IMR-90 (cell line): ENCODE measurements around the gene CD34. TPM values are rescaled to one million over a fixed set of nuclear protein-coding genes. Genes with fewer than 3 reads are reported as not detected.

Experiments
- ATAC-seq: fragments of 200-7000 bp; cut with Tn5 transposase; 2 replicates; pipeline ENCODE4 v1.9.1; 2020; ENCODE audit warnings: low read depth, mild to moderate bottlenecking, moderate library complexity
- BruUV-seq: library from RNA; stranded (reverse); fragments of 400-500 nt; replicated peaks from 2 replicates; lab custom pipeline; 2021; lab: Mats Ljungman, UMichigan
- CTCF ChIA-PET: fragments of 300-600 bp; formaldehyde crosslinking; extraction: SDS; loops from one replicate; lab custom pipeline; 2021; ENCODE audit warnings: antibody characterized with exemption; lab: Yijun Ruan, JAX
- POLR2A ChIA-PET: fragments of 300-600 bp; sonication (Branson Sonifier 250); formaldehyde crosslinking; loops from one replicate; lab custom pipeline; 2022; ENCODE audit warnings: antibody characterized with exemption; ENCODE audit not compliant: unreplicated experiment; lab: Charles Lee
- DNase-seq: peaks from one replicate; pipeline ENCODE4 v3.0.0; 2013
- H2AFZ ChIP-seq: replicated peaks from 2 replicates; pipeline ENCODE3; 2013; ENCODE audit warnings: low read length, mild to moderate bottlenecking; ENCODE audit not compliant: poor library complexity
- H2AK5ac ChIP-seq: 2 replicates; pipeline ENCODE4 v1.6.1; 2013; ENCODE audit warnings: low read depth, low read length, inconsistent platforms
- H2AK9ac ChIP-seq: replicated peaks from 2 replicates; pipeline ENCODE3; 2013; ENCODE audit warnings: mild to moderate bottlenecking, low read depth, low read length, moderate library complexity; ENCODE audit not compliant: poor library complexity
- H2BK120ac ChIP-seq: 2 replicates; pipeline ENCODE4 v1.6.1; 2013; ENCODE audit warnings: low read depth, low read length, inconsistent platforms
- H2BK15ac ChIP-seq: 3 replicates; pipeline ENCODE4 v1.6.1; 2013; ENCODE audit warnings: low read depth, low read length, inconsistent platforms
- H2BK20ac ChIP-seq: 2 replicates; pipeline ENCODE4 v1.6.1; 2013; ENCODE audit warnings: low read depth, mild to moderate bottlenecking, inconsistent platforms, low read length, moderate library complexity
- H2BK5ac ChIP-seq: 2 replicates; pipeline ENCODE4 v1.6.1; 2013; ENCODE audit warnings: mild to moderate bottlenecking, low read depth, low read length, inconsistent platforms; ENCODE audit not compliant: poor library complexity, severe bottlenecking
- H3K14ac ChIP-seq: replicated peaks from 2 replicates; pipeline ENCODE4 v1.6.1; 2013; ENCODE audit warnings: low read depth, low read length, inconsistent platforms
- H3K18ac ChIP-seq: 2 replicates; pipeline ENCODE4 v1.6.1; 2013; ENCODE audit warnings: low read depth, low read length, control low read depth
- H3K23ac ChIP-seq: 2 replicates; pipeline ENCODE4 v1.6.1; 2013; ENCODE audit warnings: low read depth, low read length, inconsistent platforms
- H3K27ac ChIP-seq: 2 replicates; pipeline ENCODE4 v1.5.1; 2013; ENCODE audit warnings: mild to moderate bottlenecking, control low read depth, low read length; ENCODE audit not compliant: insufficient read depth
- H3K27me3 ChIP-seq: 2 replicates; pipeline ENCODE4 v1.6.1; 2013; ENCODE audit warnings: low read length; ENCODE audit not compliant: control insufficient read depth, insufficient read depth
- H3K36me3 ChIP-seq: 2 replicates; pipeline ENCODE4 v1.6.1; 2013; ENCODE audit warnings: low read length, mixed read lengths; ENCODE audit not compliant: control insufficient read depth, insufficient read depth
- H3K4ac ChIP-seq: 2 replicates; pipeline ENCODE4 v1.6.1; 2013; ENCODE audit warnings: low read depth, low read length, inconsistent platforms
- H3K4me1 ChIP-seq: 2 replicates; pipeline ENCODE4 v1.6.1; 2013; ENCODE audit warnings: low read length, mixed read lengths; ENCODE audit not compliant: control insufficient read depth, insufficient read depth
- H3K4me2 ChIP-seq: 2 replicates; pipeline ENCODE4 v1.6.1; 2013; ENCODE audit warnings: low read depth, mild to moderate bottlenecking, control low read depth, low read length, moderate library complexity
- H3K4me3 ChIP-seq: 2 replicates; pipeline ENCODE4 v1.5.1; 2013; ENCODE audit warnings: low read depth, mild to moderate bottlenecking, control low read depth, low read length, moderate library complexity; ENCODE audit not compliant: insufficient read depth
- H3K56ac ChIP-seq: 2 replicates; pipeline ENCODE4 v1.6.1; 2013; ENCODE audit warnings: low read length, inconsistent platforms; ENCODE audit not compliant: insufficient read depth; ENCODE audit errors: extremely low read depth
- H3K79me1 ChIP-seq, 2 experiments: 2 replicates each; pipeline ENCODE4 v1.6.1; 2013; ENCODE audit warnings: low read length in 2 of 2, inconsistent platforms in 1 of 2, low read depth in 1 of 2
- H3K9ac ChIP-seq: 2 replicates; pipeline ENCODE4 v1.6.1; 2013; ENCODE audit warnings: low read depth, low read length, control low read depth
- H3K9me1 ChIP-seq: 2 replicates; pipeline ENCODE4 v1.6.1; 2013; ENCODE audit warnings: low read length, inconsistent platforms; ENCODE audit not compliant: insufficient read depth
- H3K9me3 ChIP-seq: 2 replicates; pipeline ENCODE4 v1.6.1; 2013; ENCODE audit warnings: low read length; ENCODE audit not compliant: control insufficient read depth, insufficient read depth
- H4K20me1 ChIP-seq: 2 replicates; pipeline ENCODE4 v1.6.1; 2013; ENCODE audit warnings: low read length, inconsistent platforms; ENCODE audit not compliant: insufficient read depth
- H4K5ac ChIP-seq: 2 replicates; pipeline ENCODE4 v1.6.1; 2013; ENCODE audit warnings: mild to moderate bottlenecking, low read depth, low read length, control low read depth
- H4K8ac ChIP-seq, 2 experiments: 2 replicates each; pipeline ENCODE4 v1.6.1; 2013; ENCODE audit warnings: low read depth in 2 of 2, low read length in 2 of 2, control low read depth in 1 of 2, inconsistent platforms in 1 of 2
- H4K91ac ChIP-seq: 2 replicates; pipeline ENCODE4 v1.6.1; 2013; ENCODE audit warnings: low read depth, low read length, inconsistent platforms; ENCODE audit not compliant: insufficient read depth
- BHLHE40 ChIP-seq: fragments of 150-350 bp; IDR thresholded peaks from 2 replicates; pipeline ENCODE4 v1.6.1; 2016; ENCODE audit warnings: mild to moderate bottlenecking, low read depth, low read length
- CEBPB ChIP-seq: IDR thresholded peaks from 2 replicates; pipeline ENCODE4 v1.6.1; 2012; ENCODE audit warnings: low read depth, low read length, improper control_type of control experiment
- CTCF ChIP-seq: conservative IDR thresholded peaks from 2 replicates; pipeline ENCODE4 v1.5.1; 2012; ENCODE audit warnings: mild to moderate bottlenecking, low read depth, low read length, improper control_type of control experiment
- MAZ ChIP-seq: IDR thresholded peaks from 2 replicates; pipeline ENCODE4 v1.6.1; 2012; ENCODE audit warnings: low read depth, mild to moderate bottlenecking, low read length, improper control_type of control experiment, moderate library complexity, borderline replicate concordance
- RFX5 ChIP-seq: IDR thresholded peaks from 2 replicates; pipeline ENCODE4 v1.8.0; 2012; ENCODE audit warnings: low read depth, mild to moderate bottlenecking, low read length, moderate library complexity
- USF2 ChIP-seq: fragments of 150-350 bp; IDR thresholded peaks from 2 replicates; pipeline ENCODE4 v1.6.1; 2017; ENCODE audit warnings: mild to moderate bottlenecking, antibody characterized with exemption, low read length, low read depth
- WGBS, 2 experiments: methylation state at CpG; one replicate each; pipeline versions ENCODE4 v1.1.5 to v1.1.7; 2013; ENCODE audit warnings: missing lambda C conversion rate in 2 of 2; ENCODE audit not compliant: insufficient read length in 1 of 2; ENCODE audit errors: extremely low coverage in 2 of 2; 5-methylcytosine and 5-hydroxymethylcytosine counted together
- dilution Hi-C: fragments of 300-500 bp; cut with HindIII; formaldehyde crosslinking; loops from one replicate; pipeline ENCODE4 v1.14.3; 2018; ENCODE audit warnings: low sequenced_read_pairs; ENCODE audit not compliant: unreplicated experiment
- in situ Hi-C: fragments of 300-500 bp; cut with MboI; formaldehyde crosslinking; loops from 3 replicates; pipeline ENCODE4 v1.14.3; 2019; ENCODE audit warnings: low sequenced_read_pairs, inconsistent platforms, mixed read lengths
- intact Hi-C: fragments of 100-400 bp; cut with micrococcal nuclease; formaldehyde crosslinking; loops from 2 replicates; pipeline ENCODE4 v1.10.0; 2022
- polyA plus RNA-seq, 3 experiments: library from polyadenylated mRNA; depleted of rRNA; stranded (reverse); fragments of >200 nt; gene quantifications; 2 replicates each; pipeline ENCODE4 v1.2.3, GENCODE V29; 2012; ENCODE audit warnings: low replicate concordance in 1 of 3
- total RNA-seq: library from RNA; depleted of rRNA; stranded (reverse); fragments of >200 nt; gene quantifications from 2 replicates; pipeline ENCODE4 v1.2.3, GENCODE V29; 2012

CD34 gene
- total and polyA plus RNA-seq, 2 of the 4 experiments (the other 2 are of a cell fraction), result 0.14 TPM; not detected in 1

- CTCF ChIA-PET, result no interaction called here
- no peak overlapping the region for H3K9ac ChIP-seq
- BruUV-seq, result no TSS peak
Measured at GRCh38 chr1:207923561-207923960, 12.6 kb upstream of the CD34 start.

More at GRCh38 chr1:207923561-207923960, 12.6 kb upstream of the CD34 start:
- Histone ChIP-seq H3K4me3 (no peak overlapping the region), H4K5ac (no peak overlapping the region), H3K14ac (no peak overlapping the region), H2AK9ac (no peak overlapping the region), H4K91ac (no peak overlapping the region), H4K20me1 (no peaks in the 10 kb centered on the region), H2BK15ac (no peak overlapping the region), H3K9me1 (no peaks in the 10 kb centered on the region), H3K36me3 (no peaks in the 10 kb centered on the region), H2BK120ac (no peak overlapping the region), H3K9me3 (no peaks in the 10 kb centered on the region), H3K79me1 (no peaks in the 10 kb centered on the region), H2BK20ac (no peak overlapping the region), H3K56ac (no peak overlapping the region), H3K18ac (no peak overlapping the region), H2AFZ (no peak overlapping the region), H3K4ac (no peak overlapping the region), H3K4me1 (peaks cover 2% of the 10 kb centered on the region; the same call in 1 of the 2 replicates), H3K27ac (no peak overlapping the region), H3K4me2 (no peak overlapping the region), H3K27me3 (peaks cover 34% of the 10 kb centered on the region), H2BK5ac (no peak overlapping the region), H3K23ac (no peak overlapping the region), H4K8ac (no peak overlapping the region), H2AK5ac (no peak overlapping the region)
- WGBS, 2 experiments, result 50% methylated on average over 1 of the region's 7 CpGs; no CpG with 5 or more reads in 1 of the 2 experiments
- POLR2A ChIA-PET, result no interaction called here
- DNase-seq, result no peak
- TF ChIP-seq BHLHE40 (no peak), RFX5 (no peak), USF2 (no peak), CTCF (no peak), MAZ (no peak), CEBPB (no peak)
- ATAC-seq, result no peak
- dilution Hi-C loops, result no loop called here
- in situ Hi-C loops, result no loop called here
- intact Hi-C loops, result no loop called here
